Stimulated activated CD4-positive, alpha-beta T cell treated with anti-CD3 and anti-CD28 coated beads, TNF-alpha, amount 100 ng/mL, for 24 hours (primary cell): ENCODE results near the gene GNB1L.
"Not testable (repeated sequence)": the region's sequence is repeated elsewhere in the genome, so short reads cannot be mapped to it uniquely, and the experiment has no call there.

Source experiments
- DNase-seq, 3 experiments: peaks; one replicate each; pipeline ENCODE4 v3.0.0-alpha.2; 2020; ENCODE audit warnings: low read depth in 3 of 3

The GNB1L gene

DNA sequence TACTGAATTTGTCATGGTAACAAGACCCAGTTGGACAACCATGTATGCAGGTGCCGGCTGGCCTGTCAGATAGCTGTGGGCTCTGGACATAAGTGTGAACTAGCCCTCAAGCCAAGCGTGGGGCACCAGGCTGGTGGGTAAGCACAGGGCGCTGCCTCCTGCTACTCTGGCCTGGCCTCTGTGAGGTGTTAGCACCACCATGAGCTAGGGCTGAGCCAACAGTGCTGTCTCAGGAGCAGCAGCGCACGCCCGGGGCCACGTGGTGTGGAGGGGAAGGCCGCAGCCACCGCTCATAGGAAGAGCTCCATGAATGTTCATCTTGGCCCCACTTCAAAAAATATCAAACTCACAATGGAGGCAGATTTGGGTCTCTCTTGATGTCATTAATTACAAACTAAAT is 35.3 kb upstream of the GNB1L start:
- peak in 2 of 3 experiments; percentile 28 to 54 for DNase-seq

DNA sequence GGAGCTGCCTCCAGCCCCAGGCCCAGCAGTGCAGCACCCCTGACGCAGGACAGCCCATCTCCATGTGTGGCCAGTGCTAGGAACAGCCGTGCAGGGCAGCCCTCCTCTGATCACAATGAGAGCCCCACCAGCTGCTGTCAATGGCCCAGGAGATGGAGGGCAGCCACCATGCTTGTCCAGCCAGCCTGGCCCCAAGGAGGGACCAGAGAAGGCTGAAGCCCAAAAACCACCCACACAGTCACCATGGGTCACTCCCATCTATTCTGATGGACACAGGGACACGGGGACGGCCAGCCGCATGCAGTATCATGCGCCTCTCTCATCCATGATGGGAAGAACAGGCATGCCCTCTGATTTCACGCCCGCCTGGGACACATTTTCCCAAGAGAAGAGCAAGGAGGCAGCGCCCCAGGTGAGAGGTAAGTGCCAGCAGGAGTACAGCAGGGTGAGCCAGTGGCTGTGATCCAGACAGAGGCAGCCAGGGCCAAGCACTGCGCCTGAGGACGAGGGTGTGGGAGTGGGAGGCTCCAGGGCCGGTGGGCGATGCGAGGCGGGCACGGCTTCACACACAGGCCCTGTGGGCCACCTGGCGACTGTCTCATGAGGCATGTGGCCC is 33.6 kb upstream of the GNB1L start:
- no peak for DNase-seq

- no peak for DNase-seq
Observed at GRCh38 chr22:19887256-19887985, 32.7 kb upstream of the GNB1L start.

DNA sequence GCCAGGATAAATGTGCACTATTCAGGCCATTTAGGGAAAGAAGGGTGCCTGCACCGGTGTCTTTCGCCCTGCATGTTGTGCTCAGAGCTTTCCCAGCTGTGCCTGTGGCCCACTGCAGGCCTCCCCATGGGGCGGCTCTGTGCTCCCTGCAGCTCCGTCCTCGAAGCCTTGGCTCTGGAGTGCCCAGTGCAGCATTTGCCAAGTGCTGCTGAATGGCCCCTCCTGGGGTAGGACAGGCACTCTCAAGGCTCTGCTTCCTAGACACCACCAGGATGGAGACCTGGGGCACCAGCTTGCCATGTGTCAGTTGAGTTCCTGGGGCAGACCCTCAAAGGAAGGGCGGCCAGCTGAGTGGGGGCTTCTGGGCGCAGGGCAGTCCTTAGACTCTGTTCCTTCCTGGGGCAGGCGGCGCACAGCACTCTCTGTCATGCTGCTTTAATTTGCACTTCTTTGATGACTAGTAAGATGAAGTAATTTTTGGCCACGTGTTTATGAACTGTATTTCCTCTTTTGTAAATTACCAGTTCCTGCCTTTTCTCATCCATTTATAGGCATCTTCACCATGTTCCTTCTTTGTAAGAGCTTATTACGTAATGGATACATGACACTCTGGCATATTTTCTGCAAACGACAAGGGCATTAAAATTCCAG is 32.1 kb upstream of the GNB1L start:
- no peak for DNase-seq

GRCh38 chr22:19885841-19886592 is 31.3 kb upstream of the GNB1L start:
- no peak for DNase-seq

DNA sequence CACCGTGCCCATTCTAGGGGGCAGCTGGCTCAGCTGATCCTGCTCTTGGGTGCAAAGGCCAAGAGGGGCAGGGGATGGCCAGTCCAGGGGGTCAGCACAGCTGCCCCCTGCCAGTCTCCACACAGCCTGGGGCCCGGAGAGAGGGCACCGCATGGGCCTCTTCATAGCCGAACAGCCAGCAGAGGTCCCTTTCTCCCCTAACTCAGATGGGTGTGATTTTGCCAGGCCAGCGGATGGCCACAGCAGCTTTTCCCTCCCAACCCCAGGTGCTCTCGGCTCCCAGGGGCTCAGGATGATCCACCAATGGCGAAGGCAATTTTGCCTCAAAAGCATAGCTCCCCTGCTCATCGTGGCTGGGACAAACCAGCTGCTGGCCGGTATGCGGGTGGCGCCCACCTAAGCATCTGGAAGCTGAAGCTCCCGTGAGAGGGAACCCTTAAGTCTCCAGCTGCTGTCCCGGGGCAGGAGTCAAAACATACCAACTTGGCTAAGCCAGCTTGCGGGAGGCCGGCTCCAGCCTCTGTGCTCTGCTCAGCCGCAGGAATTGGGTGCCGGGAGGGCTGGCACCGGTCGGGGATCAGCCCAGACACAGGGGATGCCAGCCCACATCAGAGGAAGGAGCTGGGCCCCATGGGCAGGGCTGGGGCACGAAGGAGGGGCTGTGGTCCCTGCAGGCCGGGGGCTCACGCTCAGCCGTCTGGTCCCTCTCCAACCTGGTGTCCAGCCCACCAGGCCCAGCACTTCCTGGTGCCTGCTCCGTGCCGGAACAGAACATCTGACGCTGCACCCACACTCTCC is 30.5 kb upstream of the GNB1L start:
- DNase-seq = no peak

- DNase-seq = no peak
Observed at GRCh38 chr22:19884161-19884953, 29.7 kb upstream of the GNB1L start.

GRCh38 chr22:19883446-19883845 is 28.8 kb upstream of the GNB1L start:
- DNase-seq = not testable (repeated sequence)

GRCh38 chr22:19882446-19883381 is 28.0 kb upstream of the GNB1L start:
- DNase-seq = no peak

- DNase-seq = no peak
Observed at GRCh38 chr22:19880786-19881569, 26.3 kb upstream of the GNB1L start.

- DNase-seq = no peak
Observed at GRCh38 chr22:19879992-19880785, 25.5 kb upstream of the GNB1L start.

- no peak for DNase-seq
Observed at GRCh38 chr22:19879643-19879991, 24.9 kb upstream of the GNB1L start.

- no peak for DNase-seq
Observed at GRCh38 chr22:19879246-19879570, 24.5 kb upstream of the GNB1L start.

DNA sequence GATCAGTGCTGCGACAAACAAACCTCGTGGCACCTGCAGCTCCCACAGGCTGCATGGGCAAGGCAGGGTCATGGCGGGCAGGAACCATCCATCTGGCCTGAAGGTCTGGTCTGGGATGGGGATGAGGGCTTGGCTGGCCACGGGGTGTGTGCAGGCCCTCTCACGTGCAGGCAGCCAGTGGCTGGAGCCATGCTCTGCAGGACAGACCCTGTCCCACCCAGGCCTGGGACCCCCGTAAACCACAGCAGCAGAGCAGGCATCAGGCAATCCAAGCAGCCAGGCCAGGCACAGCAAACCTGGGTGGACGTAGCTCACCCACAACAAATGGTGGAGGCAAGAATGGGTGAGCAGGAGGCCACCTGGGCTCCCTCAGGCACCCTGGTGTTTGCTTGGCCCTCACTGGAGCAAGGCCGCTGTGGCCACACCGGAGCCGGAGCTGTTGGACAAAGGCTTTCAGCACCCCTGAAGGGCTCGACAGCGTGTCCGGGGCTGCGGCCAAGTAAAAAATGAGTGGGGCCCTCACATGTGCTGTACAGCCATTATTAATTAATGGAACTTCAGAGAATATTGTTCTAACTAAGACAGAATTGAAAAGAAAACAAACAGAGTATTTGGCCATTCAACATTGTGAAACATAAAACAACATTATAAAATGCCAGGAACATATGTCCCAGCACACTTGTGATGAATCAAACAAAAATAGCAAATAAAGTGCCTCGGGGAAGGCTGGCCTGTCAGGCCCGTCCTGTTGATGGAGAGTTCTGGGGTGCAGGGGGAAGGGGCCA is 24.0 kb upstream of the GNB1L start:
- no peak for DNase-seq

DNA sequence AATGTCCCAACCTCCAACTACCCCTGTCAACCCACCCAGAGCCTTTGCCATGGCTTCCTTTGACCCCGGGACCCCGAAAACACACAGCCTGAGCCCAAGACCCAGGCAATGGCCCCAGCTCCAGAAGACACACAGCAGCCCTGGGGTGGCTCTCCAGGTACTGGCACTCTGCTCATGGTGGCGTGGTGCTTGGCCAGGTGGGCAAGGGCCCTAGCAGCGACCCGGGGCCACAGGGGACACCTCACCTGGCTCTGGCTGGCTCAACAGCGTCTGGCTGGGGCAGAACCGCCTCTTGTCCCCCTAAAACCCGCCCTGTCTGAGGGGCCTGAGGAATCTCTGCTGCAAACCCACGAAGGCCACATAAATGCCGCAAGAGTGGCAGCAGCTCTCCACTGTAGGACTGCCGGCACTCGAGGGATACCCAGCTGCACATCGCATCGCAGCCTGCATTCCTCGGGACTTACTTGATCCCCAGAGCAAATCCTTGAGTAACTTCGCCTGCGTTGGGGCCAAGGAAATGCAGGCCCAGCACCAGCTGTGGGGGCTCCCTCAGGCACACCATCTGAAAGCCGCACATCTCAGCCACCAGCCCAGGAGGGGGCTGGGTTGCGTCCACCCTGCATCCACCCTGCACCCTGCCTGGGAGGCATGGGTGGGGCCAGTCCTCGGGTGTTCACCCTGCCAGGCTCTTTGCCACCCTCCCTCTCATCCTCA is 23.1 kb upstream of the GNB1L start:
- no peak for DNase-seq

DNA sequence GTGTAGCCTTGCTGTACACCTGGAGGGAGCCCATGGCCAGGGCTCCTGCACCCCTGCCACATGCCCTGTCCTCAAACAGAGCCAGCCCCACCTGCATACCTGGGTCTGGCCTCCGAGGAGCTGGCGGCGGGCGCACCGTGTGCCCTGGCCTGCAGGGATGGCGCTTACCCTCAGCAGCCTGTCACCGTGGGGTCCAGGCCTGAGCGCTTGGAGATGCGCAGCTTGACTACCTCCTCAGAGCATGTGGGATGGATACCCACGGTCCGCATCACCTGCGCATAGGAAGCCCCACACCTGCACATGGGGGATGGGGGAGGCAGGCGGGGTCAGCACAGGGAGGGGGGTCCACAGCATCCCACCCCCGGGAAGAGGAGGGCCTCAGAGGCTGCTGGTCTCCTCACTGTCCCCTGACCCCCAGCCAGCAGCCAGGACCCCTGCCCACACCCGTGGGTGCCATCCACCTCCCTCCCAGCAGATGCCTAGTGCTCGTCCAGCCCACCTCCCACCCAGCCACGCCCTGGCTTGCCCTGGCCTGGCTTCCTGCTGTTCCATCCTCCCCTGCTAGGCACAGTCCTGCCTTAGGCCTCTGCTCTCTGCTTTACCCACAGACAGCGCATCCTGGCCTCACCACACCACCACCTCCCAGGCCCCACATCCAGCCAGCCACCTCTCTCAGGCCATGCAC is 22.4 kb upstream of the GNB1L start:
- no peak for DNase-seq
